ENCODE data around the gene DENND2A. TPM values are rescaled to one million over a fixed set of nuclear protein-coding genes. Genes with fewer than 3 reads are reported as not detected.

Gene DENND2A
- total RNA-seq, 1 experiment from 2014 or later: 0.49 TPM

- no TSS peak for BruUV-seq (replicated peaks)
- Histone ChIP-seq H3K4me1 (ENCODE audit: insufficient read depth, low read length, poor library complexity, severe bottlenecking) (peaks cover 10% of the 10 kb centered on the region), H3K9me3 (ENCODE audit: low read depth, low read length, poor library complexity, severe bottlenecking) (no peaks in the 10 kb centered on the region), H3K36me3 (ENCODE audit: insufficient read depth, low read length, poor library complexity, severe bottlenecking) (no peaks in the 10 kb centered on the region), H3K27me3 (replicated peaks; ENCODE audit: insufficient read depth, low read depth, low read length, poor library complexity) (no peaks in the 10 kb centered on the region), H3K27ac (ENCODE audit: low read depth, low read length, poor library complexity, severe bottlenecking) (no peak overlapping the region), H3K4me3 (ENCODE audit: low read depth, low read length, poor library complexity, severe bottlenecking) (no peak overlapping the region)
- intact Hi-C loops (cut with micrococcal nuclease; ENCODE audit: unreplicated experiment): no loop called here
- no peak for DNase-seq (ENCODE audit: low spot score)
- ChIA-PET CTCF (no interaction called here), POLR2A (ENCODE audit: low non-redundant PET) (no interaction called here)
- TF ChIP-seq EZH2 (IDR thresholded peaks at IDR 0.05; ENCODE audit: borderline replicate concordance, low read depth, low read length, poor library complexity, severe bottlenecking): no peak
- TF ChIP-seq, protein P1, sequence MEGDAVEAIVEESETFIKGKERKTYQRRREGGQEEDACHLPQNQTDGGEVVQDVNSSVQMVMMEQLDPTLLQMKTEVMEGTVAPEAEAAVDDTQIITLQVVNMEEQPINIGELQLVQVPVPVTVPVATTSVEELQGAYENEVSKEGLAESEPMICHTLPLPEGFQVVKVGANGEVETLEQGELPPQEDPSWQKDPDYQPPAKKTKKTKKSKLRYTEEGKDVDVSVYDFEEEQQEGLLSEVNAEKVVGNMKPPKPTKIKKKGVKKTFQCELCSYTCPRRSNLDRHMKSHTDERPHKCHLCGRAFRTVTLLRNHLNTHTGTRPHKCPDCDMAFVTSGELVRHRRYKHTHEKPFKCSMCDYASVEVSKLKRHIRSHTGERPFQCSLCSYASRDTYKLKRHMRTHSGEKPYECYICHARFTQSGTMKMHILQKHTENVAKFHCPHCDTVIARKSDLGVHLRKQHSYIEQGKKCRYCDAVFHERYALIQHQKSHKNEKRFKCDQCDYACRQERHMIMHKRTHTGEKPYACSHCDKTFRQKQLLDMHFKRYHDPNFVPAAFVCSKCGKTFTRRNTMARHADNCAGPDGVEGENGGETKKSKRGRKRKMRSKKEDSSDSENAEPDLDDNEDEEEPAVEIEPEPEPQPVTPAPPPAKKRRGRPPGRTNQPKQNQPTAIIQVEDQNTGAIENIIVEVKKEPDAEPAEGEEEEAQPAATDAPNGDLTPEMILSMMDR (conservative IDR thresholded peaks at IDR 0.05; ENCODE audit: low read depth, low read length): no peak
Measured at GRCh38 chr7:140540136-140540777, 100.4 kb downstream of the DENND2A start.

GRCh38 chr7:140539461-140539860, 101.2 kb downstream of the DENND2A start:
- ChIA-PET POLR2A (ENCODE audit: low non-redundant PET) (no interaction called here), CTCF (no interaction called here)
- no peaks in the 10 kb centered on the region for H3K36me3 ChIP-seq (ENCODE audit: insufficient read depth, low read length, poor library complexity, severe bottlenecking)
- H3K27me3 ChIP-seq (replicated peaks; ENCODE audit: insufficient read depth, low read depth, low read length, poor library complexity): no peaks in the 10 kb centered on the region
- no peak for TF ChIP-seq EZH2 (IDR thresholded peaks at IDR 0.05; ENCODE audit: borderline replicate concordance, low read depth, low read length, poor library complexity, severe bottlenecking)
- TF ChIP-seq, protein P1 (conservative IDR thresholded peaks at IDR 0.05; ENCODE audit: low read depth, low read length): no peak
- peaks cover 10% of the 10 kb centered on the region for H3K4me1 ChIP-seq (ENCODE audit: insufficient read depth, low read length, poor library complexity, severe bottlenecking)
- no peaks in the 10 kb centered on the region for H3K9me3 ChIP-seq (ENCODE audit: low read depth, low read length, poor library complexity, severe bottlenecking)
- no peak overlapping the region for H3K27ac ChIP-seq (ENCODE audit: low read depth, low read length, poor library complexity, severe bottlenecking)
- no TSS peak for BruUV-seq (replicated peaks)
- H3K4me3 ChIP-seq (ENCODE audit: low read depth, low read length, poor library complexity, severe bottlenecking): no peak overlapping the region
- DNase-seq (ENCODE audit: low spot score): no peak
- intact Hi-C loops (cut with micrococcal nuclease; ENCODE audit: unreplicated experiment): no loop called here

GRCh38 chr7:140537750-140538482, 102.7 kb downstream of the DENND2A start:
- Histone ChIP-seq H3K4me1 (ENCODE audit: insufficient read depth, low read length, poor library complexity, severe bottlenecking) (peaks cover 10% of the 10 kb centered on the region), H3K36me3 (ENCODE audit: insufficient read depth, low read length, poor library complexity, severe bottlenecking) (no peaks in the 10 kb centered on the region), H3K9me3 (ENCODE audit: low read depth, low read length, poor library complexity, severe bottlenecking) (no peaks in the 10 kb centered on the region), H3K4me3 (ENCODE audit: low read depth, low read length, poor library complexity, severe bottlenecking) (no peak overlapping the region), H3K27ac (ENCODE audit: low read depth, low read length, poor library complexity, severe bottlenecking) (no peak overlapping the region), H3K27me3 (replicated peaks; ENCODE audit: insufficient read depth, low read depth, low read length, poor library complexity) (no peaks in the 10 kb centered on the region)
- no peak for TF ChIP-seq EZH2 (IDR thresholded peaks at IDR 0.05; ENCODE audit: borderline replicate concordance, low read depth, low read length, poor library complexity, severe bottlenecking)
- TF ChIP-seq, protein P1 (conservative IDR thresholded peaks at IDR 0.05; ENCODE audit: low read depth, low read length): no peak
- intact Hi-C loops (cut with micrococcal nuclease; ENCODE audit: unreplicated experiment): no loop called here
- DNase-seq (ENCODE audit: low spot score): no peak
- POLR2A ChIA-PET (ENCODE audit: low non-redundant PET): no interaction called here
- no TSS peak for BruUV-seq (replicated peaks)
- CTCF ChIA-PET: no interaction called here
